GM18520 (cell line): Measurements from ENCODE around the gene TNIP1.

Source experiments
- ATAC-seq: cut with Tn5 transposase; IDR thresholded peaks from one replicate; pipeline ENCODE4 v1.9.1; 2021; ENCODE audit not compliant: unreplicated experiment

The TNIP1 gene

DNA sequence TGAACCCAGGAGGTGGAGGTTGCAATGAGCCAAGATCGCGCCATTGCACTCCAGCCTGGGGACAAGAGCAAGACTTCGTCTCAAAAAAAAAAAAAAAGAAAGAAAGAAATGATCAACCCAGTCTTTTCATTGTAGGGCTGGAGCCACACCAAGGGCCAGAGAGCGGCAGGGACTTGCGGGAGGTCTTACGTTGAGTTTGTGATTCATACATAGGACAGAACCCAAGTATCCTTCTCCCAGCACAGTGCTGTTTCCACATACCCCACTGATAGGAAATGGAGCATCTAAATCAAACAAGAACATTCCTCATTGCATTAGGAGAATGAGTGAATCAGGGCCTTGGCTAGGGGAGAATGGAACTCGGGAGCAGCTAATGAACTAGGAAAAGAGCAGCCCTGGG lies 3.5 kb upstream of the TNIP1 start:
- no peak for ATAC-seq

DNA sequence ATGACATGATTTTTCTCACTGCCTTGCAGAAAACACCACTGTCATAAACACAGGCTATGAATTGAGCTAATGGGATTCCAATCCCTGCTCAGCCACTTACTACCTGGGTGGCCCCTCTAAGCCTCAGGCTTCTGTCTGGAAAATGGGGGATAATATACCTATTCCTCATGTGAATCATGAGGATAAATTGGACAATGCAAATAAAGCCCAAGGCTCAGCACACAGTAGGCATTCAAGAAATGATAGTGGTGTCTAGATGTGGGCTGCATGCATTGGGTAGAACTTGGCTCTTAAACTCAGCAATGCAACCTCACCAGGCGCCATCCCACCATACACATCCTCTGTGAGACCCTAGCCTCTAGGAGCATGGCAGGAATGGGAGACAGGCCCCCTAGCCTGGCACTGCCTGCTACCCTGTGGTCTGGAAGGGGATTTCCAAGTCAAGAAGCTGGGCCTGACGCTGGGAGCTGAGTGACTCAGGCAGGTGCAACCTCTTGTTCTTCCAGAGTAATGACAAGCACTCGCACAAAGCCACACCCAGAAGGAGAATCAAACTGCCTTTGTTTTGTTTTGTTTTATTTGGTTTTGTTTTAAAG lies 2.3 kb upstream of the TNIP1 start:
- ATAC-seq = no peak

DNA sequence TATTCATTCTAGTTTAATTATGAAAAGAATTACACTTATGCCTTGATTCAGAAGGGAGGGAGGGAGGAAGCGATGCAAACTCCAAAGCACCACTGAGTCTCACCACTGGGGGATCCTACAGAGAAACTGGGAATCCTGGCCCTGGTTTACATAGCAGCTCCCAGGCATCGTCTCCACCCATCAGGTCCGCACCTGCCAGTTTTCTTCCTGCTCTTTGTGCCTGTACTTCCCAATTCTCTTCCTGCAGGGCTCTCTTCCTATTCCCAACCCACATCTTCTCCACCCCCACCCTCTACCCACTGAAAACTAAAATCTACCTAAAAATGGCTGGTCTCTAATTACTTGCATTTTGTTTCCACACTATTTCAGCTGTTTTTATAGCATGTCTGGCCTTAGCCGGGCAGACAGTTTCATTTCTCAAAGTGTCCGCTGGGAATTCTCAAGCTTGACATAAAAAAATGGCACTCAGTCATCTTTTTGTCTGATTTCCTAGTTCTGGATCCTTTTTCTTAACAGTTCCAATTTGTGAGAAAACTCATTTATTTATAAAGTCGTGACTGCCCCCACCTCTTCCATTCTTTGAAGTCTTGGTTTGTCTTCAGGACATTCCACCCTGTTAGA lies 1.6 kb upstream of the TNIP1 start:
- no peak for ATAC-seq

DNA sequence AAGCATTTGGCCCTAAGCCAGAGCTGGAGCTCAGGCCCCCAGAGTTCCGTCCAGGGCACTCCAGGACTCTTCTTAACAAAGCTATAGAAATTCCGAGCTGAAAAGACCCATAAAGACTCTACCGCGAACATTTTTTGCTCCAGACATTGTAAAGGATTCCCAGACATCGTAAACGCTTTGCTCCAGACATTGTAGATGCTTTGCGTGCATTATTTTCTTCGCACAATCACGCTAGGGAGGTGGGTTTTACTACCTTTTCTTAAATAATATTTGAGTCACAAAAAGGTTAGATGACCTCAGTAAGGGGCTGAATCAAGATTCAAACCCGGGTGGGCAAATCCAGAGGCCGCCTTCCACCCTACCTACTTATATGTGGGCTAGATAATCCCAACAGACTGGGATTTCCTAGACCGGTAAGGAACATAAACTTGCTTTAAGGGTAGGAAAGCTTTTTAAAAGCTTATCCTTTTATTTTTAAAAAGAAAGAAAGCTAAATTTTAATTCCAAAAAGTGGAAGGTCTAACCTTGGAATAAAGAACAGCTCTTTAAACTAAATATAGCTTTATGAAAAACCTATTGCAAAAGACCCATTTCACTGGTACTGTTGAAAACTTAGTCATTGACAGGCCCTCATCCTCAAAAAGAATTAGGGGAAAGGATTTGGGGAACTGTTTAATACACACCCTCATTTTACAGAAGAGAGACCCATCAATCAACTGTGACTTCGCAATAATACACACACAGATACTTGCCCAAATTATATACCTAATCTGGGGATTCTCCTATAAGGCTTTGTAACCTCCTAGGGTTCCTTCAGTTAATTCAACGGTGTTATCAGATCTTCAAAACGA lies 822 bp upstream of the TNIP1 start:
- ATAC-seq = no peak

DNA sequence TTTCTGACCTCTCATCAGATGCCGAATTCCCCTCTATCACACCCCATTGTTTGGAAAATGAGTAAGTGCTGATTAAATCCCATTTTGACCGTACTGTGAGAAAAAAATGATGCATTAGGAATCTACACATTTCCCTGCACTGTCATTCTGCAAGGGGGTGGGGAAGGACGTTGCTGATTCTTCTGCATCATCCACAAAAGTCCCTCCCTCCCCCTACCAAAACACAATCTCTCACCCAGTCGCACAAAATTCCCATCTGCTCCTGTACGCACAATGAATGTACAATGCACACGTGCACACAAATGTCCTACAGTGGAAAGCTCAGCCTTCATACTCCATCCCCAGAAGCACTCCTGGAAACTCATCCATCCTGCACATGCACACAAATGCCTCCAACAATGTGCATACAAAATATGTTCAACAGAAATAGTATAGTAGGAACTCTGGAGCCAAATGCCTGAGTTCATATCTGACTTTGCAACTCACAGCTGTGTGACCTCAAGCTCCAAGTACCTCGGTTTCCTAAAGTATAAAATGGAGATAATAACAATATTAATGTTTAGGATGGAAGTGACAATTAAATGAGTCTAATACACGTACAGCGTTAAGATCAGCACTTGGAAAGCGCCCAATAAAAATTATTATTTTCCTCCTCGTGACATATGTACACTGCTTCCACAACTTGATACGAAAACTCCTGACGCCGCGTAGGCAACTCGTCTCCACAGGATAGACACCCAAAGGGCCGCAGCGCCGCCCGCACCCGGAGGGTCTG lies 809 bp downstream of the TNIP1 start:
- ATAC-seq = no peak

DNA sequence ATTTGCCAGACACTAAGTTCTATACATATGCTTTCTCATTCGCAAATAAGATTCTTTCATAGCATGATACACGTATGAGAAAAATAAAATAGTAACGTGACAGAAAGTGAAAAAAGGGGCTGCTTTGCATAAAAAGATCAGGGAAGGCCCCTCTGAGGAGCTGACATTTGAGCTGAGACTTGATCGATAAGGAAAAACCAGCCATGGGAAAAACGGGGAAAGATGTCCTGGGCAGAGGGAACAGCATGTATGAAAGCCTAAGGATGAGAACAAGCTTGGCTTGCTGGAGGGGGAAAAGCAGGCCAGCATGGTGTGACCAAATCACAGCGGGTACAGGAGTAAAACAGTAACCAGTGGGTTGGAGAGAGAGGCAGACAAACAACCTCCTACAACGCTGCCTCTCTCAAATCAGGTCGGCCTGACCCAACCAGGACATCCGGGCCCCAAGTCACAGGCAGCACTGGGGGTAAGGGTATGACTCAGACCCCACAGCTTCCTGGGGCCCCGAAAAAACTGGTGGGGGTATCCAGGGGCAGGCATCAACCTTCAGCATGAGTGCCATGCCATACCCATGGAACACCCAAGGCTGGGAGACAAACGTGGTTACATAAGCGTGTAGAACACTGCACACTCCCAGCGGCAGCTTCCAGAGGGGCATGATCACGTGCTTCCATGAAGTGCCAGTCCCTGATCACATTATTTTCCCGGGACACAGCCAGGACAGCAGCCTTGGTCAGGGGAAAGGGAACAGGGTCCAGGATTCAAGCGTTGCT lies 2.2 kb downstream of the TNIP1 start:
- ATAC-seq = peak; percentile 29

DNA sequence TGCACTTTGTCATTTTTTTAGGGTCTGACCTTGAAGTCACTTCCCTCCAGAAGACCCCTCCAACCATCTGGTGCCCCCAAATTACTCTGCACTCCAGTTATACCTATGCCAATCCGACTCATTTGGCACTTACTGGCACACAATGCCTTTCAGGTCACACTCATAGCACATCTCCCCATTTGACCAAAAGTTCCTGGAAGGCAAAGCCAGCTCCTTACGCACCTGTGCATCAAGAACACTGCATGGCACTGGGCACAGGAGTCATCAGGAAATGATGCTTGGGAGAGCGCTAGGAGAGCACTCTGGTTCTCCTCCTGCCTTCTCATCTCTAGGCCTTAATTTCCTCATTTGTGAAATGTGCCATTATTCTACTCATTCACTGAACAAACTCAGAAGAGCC lies 2.9 kb downstream of the TNIP1 start:
- ATAC-seq = no peak

DNA sequence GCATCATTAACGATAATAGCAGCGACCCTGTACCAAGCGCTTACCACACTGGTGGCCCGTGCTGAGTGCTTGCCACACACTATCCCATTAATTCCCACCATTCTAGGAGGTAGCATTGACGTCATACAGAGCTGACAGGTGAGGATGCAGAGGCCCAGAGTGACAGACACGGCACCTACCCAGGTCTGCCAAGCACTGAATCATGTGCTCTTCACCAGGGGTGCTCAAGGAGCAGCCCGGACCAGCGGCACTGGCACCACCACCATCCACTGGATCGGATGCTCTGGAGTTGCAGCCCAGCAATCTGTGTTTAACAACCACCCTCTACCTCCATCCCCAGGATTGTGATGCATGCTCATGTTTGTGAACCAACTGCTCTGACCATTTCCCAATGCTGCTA lies 3.4 kb downstream of the TNIP1 start:
- no peak for ATAC-seq

DNA sequence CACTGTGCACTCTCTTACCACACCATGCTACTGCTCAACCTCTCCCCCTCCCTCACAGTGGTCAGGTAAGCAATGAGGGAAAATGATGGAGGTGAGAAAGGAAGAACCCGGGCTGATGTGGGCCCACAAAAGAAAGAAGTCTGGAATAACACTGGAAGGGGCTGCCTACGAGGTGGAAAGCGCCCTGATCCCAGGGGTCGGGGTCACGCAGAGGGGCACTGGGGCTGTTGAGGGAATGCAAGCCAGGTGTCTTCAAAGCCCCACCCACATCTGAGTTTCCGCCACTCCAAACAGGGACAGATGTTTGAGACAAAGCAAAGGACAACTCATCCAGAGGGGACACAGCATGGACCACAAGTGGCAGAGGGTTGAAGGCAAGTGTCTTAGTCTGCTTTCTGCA lies 4.2 kb downstream of the TNIP1 start:
- no peak for ATAC-seq

DNA sequence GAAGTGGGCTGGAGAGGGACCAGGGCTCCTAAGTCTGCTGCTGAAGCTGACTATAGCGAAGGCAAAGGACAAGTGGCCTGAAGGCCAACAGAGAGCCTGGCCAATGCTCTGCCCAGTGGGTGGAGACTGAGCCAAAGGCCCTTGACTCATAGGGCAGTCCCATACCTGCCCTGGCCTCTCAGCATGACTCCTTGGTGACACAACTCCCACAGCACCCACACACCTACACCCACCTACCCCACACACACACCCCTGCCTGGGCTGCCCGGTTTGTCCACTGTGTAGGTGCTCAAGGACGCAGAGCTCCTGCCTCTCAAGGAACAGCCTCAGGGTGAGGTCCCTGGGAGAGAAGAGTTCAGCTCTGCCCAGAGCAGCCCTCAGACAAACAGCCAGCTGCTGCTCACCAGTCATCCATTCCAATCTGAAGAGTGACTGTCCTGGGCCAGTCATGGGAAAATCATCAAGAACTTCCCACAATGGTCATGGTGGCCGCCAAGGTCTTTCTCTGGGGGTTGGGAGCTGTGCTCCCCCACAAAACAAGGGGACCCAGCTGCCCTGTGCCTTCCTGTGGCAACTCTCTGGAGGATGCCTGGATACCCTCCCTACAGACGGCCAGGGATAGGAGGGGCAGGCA lies 5.0 kb downstream of the TNIP1 start:
- no peak for ATAC-seq

DNA sequence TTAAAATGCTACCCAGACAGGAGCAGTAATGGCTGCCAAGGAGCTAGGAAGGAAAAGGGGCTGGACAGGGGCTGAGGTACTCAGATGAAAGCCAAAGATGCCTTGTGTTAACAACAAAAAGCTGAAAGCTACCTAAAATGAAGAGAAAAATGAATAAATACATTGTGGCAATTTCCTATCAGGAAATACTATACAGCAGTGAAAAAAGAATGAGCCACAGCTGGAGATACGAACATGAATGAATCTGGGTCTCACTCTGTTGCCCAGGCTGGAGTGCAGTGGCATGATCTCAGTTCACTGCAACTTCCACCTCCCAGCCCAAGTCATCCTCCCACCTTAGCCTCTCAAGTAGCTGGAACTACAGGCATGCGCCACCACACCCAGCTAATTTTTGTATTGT lies 6.3 kb downstream of the TNIP1 start:
- no peak for ATAC-seq

DNA sequence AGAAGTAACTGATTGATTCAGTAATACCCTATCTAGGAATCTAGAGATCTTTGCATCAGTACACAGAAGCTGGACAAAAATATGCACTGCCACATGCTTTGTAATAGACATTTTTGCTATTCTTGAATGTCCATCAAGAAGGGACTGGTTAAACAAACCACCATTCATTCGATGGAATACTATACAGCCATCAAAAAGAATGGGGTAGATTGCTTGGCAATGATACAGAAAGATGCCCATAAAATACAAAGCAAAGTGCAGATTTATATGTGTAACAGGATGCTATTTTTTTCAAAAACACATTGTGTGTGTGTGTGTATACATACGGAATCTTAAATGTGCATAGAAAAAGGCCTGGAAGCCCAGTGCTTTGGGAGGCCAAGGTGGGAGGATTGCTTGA lies 7.6 kb downstream of the TNIP1 start:
- ATAC-seq = no peak

DNA sequence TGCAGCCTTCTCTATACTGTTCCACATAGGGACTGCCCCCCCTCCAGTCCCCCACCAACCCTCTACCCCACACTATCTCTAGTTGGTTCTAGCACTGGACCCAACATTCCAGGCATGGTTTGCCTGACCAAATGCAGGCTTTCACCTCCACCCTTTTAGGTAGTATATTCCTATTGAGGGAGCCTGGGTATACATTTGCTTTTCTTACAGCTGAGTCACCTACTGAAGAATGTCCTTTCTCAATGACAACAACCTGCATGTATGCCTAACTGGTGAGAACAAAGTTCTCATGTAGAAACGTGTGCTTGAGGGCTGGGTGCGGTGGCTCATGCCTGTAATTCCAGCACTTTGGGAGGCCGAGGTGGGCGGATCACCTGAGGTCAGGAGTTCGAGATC lies 8.2 kb downstream of the TNIP1 start:
- ATAC-seq = no peak

DNA sequence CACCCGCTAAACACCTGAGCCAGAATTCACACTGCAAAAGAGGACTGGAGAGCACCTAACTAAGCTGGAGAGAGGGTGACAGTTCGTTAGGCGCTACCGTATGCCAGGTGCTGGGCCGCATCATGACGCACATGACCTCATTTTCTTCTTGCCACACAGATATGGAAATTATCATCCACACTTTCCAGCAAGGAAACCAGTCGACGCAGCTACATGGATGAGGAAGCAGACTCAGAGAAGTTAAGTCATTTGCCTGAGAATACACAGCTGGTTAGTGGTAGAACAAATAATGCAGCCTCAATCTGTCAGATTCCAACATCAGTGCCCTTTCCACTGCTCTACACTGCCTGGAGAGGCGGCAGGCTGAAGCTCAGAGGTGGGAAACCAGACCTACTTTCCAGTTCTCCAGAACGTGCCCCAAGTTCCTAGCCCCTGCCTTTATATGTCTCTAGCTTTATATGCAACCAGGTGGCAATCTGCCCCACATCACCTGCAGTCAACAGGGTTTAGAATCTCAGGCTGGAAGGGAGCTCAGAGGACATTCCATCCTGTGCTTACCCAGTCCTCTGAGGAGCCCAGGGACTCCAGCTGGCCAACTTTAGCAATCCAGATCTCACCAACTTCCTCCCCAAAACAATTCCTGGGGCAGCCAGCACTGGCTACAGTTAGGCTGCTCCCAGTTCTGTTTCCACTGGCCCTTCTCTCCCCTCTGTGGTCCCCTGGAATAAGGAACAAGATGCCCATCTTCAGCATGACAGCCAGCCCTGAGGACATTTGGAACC lies 8.8 kb downstream of the TNIP1 start:
- no peak for ATAC-seq

DNA sequence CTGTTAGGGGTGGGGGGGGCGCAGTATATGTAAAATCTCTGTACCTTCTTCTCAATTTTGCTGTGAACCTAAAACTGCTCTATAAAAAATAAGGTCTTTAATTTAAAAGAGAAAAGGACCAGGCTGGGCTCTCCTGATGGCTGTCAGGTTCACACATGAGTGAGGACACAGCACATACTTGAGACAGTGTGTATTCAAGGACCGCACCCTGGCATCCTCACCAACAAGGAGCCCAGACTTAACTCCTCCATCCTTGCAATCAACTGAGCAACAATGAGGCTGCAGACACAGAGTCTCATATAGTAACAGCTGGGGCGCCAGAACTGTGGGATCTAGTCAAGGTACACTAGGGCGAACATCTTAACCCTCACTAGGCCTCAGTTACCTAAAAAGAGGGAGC lies 9.8 kb downstream of the TNIP1 start:
- no peak for ATAC-seq

DNA sequence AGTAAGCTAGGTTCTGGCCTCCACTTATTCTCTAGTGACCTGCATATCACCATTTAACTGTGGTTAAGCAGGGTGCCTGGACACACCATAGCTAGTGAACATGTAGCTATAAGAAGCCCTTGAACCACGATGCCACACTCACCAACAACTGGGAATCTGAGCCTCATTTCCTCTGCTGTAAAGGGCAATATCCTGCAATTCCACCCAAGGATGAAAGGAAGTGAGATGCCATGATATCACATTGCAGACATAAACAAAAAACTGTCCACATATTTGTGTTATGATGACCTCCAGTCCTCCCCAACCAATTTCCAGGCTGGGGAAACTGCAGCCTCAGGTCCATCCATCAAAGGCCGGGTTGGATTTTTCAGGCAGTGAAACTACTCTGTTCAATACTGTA lies 10.4 kb downstream of the TNIP1 start:
- no peak for ATAC-seq

DNA sequence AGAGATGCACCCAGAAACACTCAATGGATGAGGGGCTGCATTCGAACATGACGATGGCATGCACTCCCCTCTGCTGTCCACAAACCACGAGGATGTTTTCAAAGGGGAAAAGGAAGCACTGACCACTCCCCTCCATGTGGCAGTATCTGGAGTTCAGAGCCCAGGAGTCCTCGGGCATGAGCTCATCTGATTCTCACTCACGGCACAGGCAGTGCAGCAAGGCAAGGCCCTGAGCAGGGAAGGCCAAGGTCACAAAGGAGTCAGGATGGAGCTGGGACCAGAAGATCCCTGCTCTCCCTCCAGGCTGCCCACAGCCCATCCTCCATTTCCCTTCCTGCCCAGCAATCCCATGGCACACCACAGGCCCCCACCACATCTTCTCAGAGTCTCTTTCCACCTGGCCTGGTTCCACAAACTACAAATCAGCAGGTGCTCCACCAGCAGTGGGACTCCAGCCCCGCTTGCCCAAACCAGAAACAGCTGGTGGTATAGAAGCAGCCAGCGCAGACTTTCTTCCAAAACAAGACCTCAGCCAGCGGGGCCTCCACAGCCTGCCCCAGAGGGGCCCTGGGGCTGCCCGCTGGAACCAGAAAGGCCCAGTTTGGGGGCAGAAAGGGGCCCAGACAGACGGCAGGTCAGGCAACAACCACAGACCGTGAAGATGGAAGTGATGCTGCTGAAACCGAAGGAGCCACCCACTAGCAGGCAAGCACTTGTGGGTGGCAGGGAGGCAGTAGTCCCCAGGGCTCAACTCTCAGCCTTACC lies 12.2 kb downstream of the TNIP1 start:
- ATAC-seq = no peak

DNA sequence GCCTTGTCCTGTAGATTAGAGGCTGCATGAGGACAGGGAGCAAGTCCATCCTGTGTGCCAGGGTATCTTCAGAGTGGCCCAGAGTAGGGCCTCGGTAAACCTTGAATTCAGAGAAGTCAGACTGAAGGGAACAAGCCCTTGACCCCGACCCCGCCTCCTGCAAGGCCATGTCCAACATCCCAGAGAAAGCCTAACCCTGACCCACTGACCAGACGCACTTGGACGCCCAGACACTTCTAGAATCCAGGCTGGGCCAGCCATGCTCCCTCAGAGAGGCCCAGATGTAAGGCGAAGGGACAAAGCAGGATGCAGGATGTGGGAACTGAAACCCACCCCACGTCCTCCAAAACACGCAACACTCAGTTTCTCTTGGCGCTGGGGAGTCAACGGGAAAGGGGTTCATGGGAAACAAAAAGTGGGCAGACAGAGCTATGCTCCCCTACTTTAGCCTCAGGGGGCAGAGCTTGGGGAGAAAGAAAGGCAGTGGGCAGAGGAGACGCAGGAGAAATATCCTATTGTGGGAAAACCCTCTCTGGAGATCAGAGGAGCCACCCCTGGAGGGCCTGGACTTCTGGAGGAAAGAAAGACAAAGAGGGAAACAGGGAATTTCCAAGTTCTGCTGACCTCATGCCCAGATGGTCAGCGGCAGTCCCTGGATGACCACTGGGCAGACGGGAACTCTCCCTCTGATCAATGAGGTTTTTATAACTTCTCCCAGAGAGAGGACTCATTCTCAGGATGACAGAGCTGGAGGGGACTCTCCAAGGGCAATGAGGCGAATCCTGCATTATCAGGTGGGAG lies 13.0 kb downstream of the TNIP1 start:
- ATAC-seq = no peak
